Dermis blood vessel endothelial cell (primary cell): ENCODE data around the gene TFF1. TPM values are rescaled to one million over a fixed set of nuclear protein-coding genes. Genes with fewer than 3 reads are reported as not detected.

Source experiments
- DNase-seq: peaks from one replicate; pipeline ENCODE4 v3.0.0; 2010
- total RNA-seq: library from RNA; depleted of rRNA; stranded (reverse); fragments of >200 nt; gene quantifications from 2 replicates; pipeline ENCODE4 v1.2.3, GENCODE V29; 2014

Gene TFF1
- total RNA-seq, 1 donor from 2014 or later = not detected

GRCh38 chr21:42397746-42398394 is 31.5 kb upstream of the TFF1 start:
- no peak for DNase-seq

GRCh38 chr21:42396799-42397745 is 30.7 kb upstream of the TFF1 start:
- DNase-seq = no peak

GRCh38 chr21:42395905-42396651 is 29.7 kb upstream of the TFF1 start, which contains the start of gene TMPRSS3:
TSS of gene TMPRSS3 (minus strand) at chr21:42396052. CDS start at chr21:42395417, 635 bp downstream.
- DNase-seq = no peak

- DNase-seq = no peak
Observed at GRCh38 chr21:42395302-42395701, 29.0 kb upstream of the TFF1 start.

- no peak for DNase-seq
Observed at GRCh38 chr21:42393443-42393950, 27.2 kb upstream of the TFF1 start.

- DNase-seq = peak; percentile 78
Observed at GRCh38 chr21:42392731-42393442, 26.6 kb upstream of the TFF1 start.

- no peak for DNase-seq
Observed at GRCh38 chr21:42391297-42391696, 25.0 kb upstream of the TFF1 start.

GRCh38 chr21:42390696-42391095 is 24.4 kb upstream of the TFF1 start:
- no peak for DNase-seq

GRCh38 chr21:42390193-42390592 is 23.9 kb upstream of the TFF1 start:
- no peak for DNase-seq

GRCh38 chr21:42389449-42389835 is 23.1 kb upstream of the TFF1 start:
- no peak for DNase-seq

- no peak for DNase-seq
Observed at GRCh38 chr21:42388740-42389448, 22.6 kb upstream of the TFF1 start.

GRCh38 chr21:42387843-42388340 is 21.6 kb upstream of the TFF1 start:
- no peak for DNase-seq

- no peak for DNase-seq
Observed at GRCh38 chr21:42387164-42387563, 20.8 kb upstream of the TFF1 start.

GRCh38 chr21:42386034-42386591 is 19.8 kb upstream of the TFF1 start:
- no peak for DNase-seq

GRCh38 chr21:42385619-42386018 is 19.3 kb upstream of the TFF1 start:
- DNase-seq = no peak

- no peak for DNase-seq
Observed at GRCh38 chr21:42384989-42385388, 18.7 kb upstream of the TFF1 start.

- no peak for DNase-seq
Observed at GRCh38 chr21:42384156-42384945, 18.0 kb upstream of the TFF1 start.

- no peak for DNase-seq
Observed at GRCh38 chr21:42383331-42383730, 17.0 kb upstream of the TFF1 start.

GRCh38 chr21:42382915-42383314 is 16.6 kb upstream of the TFF1 start:
- no peak for DNase-seq

- peak; percentile 68 for DNase-seq
Observed at GRCh38 chr21:42381347-42381984, 15.1 kb upstream of the TFF1 start.
